GM19395 (cell line): ENCODE measurements around the gene NAP1L4.
"Not testable (repeated sequence)": the region's sequence is repeated elsewhere in the genome, so short reads cannot be mapped to it uniquely, and the experiment has no call there.

Experiments
- ATAC-seq: cut with Tn5 transposase; IDR thresholded peaks from one replicate; pipeline ENCODE4 v1.9.1; 2021; ENCODE audit warnings: mild to moderate bottlenecking, moderate library complexity; ENCODE audit not compliant: unreplicated experiment

Gene NAP1L4

GRCh38 chr11:2940147-2940920, 51.8 kb downstream of the NAP1L4 start:
- no peak for ATAC-seq

GRCh38 chr11:2938458-2939418, 53.4 kb downstream of the NAP1L4 start:
- not testable (repeated sequence) for ATAC-seq

GRCh38 chr11:2937641-2938457, 54.3 kb downstream of the NAP1L4 start:
- ATAC-seq: not testable (repeated sequence)

- no peak for ATAC-seq
Measured at GRCh38 chr11:2934611-2935239, 57.4 kb downstream of the NAP1L4 start.

- ATAC-seq: no peak
Measured at GRCh38 chr11:2934021-2934550, 58.0 kb downstream of the NAP1L4 start.

DNA sequence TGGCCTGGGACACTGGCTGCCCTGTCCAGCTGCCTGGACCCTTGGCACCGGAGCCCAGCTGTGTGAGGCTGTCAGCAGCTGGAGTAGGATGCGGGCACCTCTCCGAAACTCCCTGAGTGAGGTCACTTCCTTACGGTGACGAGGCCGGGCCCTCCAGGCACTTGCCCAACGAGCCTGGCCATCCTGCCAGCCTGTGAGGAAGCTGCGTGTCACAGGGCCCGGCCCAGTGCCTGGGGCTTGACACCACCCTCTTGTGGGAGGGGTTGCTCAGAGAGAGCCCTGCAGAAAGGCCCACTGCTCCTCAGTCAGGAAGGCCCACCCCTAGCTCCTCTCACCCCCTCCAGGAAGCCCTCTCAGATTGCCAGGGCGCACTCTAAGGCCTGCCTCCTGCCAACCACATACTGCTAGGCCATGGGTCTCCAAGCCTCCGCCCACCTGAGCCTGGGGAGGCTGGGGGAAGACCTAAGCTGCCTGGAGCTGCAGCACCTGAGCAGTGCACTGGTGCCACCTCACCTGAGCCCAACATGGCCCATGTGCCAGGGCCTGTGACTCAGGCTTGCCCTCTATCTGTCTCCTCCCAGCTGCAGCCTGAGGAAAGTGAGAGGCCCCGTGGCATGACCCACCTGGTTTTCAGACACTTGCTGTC, 58.6 kb downstream of the NAP1L4 start:
- ATAC-seq: no peak

GRCh38 chr11:2932850-2933251, 59.3 kb downstream of the NAP1L4 start:
- no peak for ATAC-seq

DNA sequence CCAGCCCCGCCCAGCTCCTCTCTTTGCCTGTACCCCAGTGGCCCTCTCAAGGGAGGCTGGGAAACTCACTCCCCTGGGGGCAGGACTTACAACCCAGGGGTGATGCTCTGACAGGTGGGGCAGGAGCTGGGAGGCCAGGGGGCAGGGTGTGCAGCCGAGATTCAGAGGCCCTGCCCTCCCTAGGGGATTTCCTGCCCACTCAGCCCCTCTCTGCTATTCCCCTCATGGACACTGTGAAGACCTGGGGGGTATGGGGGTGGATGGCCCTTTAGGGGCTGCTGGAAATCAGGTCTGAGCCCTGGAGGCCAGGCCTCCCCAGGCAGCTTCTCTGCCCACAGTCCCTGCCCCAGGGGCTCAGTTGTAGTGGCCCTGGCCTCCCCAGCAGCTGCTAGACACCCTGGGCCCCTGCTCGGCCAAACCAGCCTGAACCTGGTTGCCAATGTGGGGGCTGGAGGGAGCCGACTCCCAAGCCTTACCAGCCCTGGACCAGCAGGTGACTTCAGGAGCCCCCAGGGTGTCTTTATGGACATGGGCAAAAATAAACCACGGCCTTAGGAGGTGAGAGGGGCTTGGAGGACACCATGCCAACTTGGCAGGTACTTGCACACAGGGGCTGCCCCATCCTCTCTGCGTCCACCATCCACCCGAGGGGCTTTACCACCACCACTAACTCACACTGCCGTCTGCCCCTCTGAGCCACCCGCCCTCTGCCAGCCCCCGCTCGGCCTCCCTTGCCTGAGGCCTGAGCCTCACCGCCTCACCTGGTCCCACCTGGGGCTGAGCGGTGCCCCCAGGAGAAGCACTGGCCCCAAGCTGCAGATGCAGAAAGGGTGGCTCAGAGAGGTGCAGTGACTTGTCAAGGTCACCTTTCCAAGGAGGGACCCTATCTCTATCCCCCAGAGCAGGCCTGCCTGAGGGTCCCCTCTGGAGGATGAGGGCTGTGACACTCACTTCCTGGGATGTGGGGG, 60.1 kb downstream of the NAP1L4 start:
- no peak for ATAC-seq

DNA sequence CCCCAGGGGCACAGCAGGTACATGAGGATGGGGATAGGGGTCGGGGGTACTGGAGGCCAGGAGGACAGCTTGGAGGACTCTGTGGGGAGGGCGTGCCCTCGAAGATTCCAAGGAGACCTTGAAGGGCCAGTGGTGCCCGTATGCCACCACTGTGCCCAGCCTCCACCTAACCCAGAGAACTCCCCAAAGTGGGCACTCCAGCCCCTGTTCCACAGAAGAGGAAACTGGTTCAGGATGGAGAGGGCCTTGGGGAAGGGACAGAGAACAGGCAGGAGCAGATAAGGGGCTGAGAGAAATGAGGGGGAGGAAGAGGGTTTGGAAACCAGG, 60.7 kb downstream of the NAP1L4 start:
- ATAC-seq: no peak

- ATAC-seq: peak; percentile 32
Measured at GRCh38 chr11:2930704-2931419, 61.3 kb downstream of the NAP1L4 start.

GRCh38 chr11:2929950-2930703, 62.0 kb downstream of the NAP1L4 start:
- ATAC-seq: peak; percentile 45

DNA sequence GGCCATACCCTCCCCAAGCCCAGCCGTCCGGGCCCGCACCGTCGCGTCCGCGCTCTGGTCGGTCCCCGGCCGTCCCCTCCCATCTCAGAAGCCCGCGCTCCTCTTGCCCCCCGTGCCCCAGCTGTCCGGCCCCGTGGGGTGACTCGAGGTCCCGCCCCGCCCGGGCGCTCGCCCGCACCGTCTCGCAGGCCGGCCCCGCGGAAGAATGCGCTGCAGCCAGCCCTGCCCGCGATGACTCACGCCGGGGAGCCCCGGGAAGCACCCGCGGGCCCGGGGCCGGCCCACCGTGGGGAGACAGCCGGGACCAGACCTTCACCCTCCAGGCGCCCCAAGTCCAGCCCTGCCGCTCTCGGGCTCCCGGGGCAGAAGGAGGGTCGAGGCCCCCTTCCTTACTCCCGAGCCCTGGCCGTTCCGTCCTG, 62.6 kb downstream of the NAP1L4 start:
- no peak for ATAC-seq

- no peak for ATAC-seq
Measured at GRCh38 chr11:2928605-2929530, 63.3 kb downstream of the NAP1L4 start, which contains the start of gene PHLDA2. TSS of gene PHLDA2 (minus strand) at chr11:2929420. CDS start at chr11:2929364, 56 bp downstream.

DNA sequence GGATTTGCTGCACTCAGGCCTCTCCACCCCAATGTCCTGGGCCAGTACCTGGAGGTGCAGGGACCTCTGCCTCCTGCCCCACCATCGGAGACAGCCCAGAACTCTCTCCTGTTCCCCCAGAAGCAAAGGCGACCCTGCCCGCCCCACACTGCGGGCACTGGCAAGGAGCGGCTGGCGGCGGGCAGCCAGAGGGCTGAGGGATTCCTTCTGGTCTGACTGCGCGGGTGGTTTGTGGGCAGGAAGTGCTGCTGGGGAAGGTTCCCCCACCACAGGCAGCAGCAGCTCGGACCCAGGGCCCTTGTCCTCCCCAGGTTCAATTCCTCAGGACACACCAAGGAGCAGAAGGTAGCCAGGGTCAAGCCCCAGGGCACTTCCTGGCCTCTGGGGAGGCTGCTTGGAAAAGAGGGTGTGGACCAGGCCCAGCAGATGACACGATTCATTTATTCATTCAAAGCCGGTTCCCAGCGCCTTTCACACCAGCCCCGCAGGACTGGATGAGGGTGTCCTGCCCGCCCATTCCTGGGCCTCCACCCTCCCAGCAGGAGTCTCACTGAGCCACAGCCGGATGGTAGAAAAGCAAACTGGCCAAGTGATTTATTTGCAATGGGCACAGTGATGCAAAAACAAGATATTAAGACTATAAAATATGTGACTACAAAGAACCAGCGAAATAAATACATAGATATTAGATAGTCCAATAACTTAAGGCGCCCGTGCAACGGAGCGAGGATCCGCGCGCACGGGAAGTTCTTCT, 64.1 kb downstream of the NAP1L4 start:
- ATAC-seq: no peak

DNA sequence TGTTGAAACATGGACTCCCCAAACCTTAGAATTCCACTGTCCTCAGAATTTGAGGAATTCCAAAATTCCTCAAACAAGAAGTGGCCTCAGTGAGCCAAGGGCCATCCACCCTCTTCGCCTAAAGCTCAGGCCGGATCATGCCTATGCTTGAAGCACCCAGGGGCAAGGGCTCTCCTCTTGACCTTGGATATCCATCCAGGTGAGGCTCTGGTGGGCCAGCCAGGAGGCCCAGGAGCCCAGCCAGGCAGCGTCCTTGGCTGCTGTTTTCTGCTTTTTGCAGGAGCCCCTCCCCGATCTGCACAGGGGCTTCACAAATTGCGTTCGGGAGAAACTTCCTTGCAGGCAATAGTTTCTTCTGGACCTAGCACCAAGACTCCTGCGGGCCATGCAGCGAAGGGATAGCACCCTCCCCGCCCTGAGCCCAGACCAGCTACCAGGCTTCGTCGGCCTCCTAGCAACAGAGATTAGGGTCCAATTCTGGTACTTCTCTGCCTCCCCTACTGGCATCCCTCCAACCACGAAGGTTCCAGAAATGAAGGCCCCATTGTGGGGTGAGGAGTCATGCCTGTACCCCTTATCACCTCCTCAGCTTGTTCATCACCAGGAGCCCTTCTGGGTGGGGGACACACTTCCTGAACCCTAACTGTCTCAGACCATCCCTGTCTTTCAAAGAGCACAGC, 64.9 kb downstream of the NAP1L4 start:
- ATAC-seq: no peak
